T-helper 2 cell (primary cell): Measurements from ENCODE around the gene CYSRT1.

Source experiments
- DNase-seq, 5 experiments: peaks; one replicate each; pipeline versions ENCODE4 v3.0.0 to v3.0.0-alpha.2; 2012 to 2022

CYSRT1 gene

DNA sequence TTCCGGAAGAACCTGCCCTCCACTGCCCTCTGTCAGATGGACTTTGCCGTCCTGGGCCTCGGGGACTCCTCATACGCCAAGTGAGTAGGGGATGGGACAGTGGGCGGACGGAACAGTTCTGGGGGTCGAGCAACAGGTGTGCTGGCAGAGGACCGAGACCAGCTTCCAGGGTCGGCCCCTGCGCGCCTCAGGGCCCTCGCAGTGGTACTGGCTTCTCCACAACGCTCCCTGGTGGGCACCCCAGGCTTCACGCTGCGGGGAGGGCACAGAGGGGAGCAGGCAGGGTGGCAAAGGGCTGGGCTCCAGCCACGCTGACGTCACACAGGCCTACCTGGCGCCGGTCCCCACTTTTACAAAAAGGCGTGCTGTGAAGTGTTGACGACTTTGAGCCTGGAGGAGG, 12.5 kb upstream of the CYSRT1 start:
- DNase-seq = no peak

DNA sequence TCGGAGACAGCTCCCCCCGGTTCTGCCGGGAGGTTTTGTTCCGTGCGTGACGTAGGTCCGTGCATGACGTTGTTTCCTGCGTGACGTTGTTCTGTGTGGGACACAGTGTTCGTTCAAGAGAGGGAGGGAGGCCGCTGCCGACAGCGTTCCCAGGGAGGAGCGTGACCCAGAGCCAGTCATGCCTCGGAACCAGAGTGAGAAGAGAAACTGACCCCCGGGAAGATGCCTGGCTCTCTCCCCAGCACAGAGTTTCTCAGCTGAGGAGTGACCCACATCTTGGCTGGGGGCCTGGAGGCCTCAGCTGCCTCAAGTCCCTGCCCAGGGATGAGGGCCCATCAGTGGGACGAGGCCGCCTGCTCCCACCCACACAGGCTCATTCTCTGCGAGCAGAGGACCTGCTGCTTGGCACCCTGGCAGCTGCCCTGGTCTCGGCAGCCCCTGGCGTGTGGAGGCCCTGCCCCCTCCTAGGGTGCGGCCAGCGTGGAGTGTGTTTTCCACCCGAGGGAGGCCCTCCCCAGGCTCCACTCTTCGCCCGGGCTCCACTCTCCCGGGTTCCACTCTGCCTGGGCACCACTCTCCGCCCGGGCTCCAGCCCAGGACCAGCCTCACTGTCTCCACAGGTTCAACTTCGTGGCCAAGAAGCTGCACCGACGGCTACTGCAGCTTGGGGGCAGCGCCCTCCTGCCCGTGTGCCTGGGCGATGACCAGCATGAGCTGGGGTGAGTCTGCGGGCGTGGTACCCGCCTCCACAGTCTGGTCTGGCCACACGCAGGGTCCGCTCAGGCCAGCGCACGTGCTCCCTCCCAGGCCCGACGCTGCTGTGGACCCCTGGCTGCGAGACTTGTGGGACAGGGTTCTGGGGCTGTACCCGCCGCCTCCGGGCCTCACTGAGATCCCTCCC, 11.6 kb upstream of the CYSRT1 start:
- no peak for DNase-seq

DNA sequence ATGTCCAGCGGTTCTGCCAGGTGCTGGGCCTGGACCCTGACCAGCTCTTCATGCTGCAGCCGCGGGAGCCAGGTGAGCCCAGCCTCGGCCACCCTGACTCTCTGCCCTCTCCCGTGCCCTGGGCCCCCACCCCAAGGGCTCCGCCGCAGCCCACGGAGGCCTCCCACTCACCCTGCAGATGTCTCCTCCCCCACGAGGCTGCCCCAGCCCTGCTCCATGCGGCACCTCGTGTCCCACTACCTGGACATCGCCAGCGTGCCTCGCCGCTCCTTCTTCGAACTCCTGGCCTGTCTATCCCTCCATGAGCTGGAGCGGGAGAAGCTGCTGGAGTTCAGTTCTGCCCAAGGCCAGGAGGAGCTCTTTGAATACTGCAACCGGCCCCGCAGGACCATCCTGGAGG, 10.4 kb upstream of the CYSRT1 start:
- DNase-seq = no peak

DNA sequence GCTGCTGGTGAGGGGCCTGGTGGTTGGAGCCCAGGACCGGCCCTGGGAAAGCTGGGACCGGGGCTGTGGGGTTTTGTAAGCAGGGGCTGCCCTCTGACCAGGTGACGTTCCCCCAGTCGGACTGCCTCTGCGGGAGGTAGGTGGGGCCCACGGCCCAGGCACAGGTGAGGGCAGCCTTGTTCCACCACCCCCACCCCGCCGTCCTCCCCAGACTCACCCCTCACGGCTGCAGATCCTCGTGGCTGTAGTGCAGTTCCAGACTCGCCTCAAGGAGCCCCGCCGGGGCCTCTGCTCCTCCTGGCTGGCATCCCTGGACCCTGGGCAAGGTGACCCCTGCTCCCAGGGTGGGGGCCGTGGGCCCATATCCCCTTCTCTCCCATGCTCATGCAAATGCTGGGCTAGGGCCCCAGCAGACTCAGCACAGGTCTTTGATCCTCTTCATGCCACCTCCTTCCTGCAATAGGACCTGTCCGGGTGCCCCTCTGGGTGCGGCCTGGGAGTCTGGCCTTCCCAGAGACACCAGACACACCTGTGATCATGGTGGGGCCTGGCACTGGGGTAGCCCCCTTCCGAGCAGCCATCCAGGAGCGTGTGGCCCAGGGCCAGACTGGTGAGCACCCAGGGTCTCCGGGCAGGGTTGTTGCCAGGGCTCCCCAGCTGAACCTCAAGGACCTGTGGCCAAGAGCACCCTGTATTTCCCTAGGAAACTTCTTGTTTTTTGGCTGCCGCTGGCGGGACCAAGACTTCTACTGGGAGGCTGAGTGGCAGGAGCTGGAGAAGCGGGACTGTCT, 9.6 kb upstream of the CYSRT1 start:
- DNase-seq = no peak

DNA sequence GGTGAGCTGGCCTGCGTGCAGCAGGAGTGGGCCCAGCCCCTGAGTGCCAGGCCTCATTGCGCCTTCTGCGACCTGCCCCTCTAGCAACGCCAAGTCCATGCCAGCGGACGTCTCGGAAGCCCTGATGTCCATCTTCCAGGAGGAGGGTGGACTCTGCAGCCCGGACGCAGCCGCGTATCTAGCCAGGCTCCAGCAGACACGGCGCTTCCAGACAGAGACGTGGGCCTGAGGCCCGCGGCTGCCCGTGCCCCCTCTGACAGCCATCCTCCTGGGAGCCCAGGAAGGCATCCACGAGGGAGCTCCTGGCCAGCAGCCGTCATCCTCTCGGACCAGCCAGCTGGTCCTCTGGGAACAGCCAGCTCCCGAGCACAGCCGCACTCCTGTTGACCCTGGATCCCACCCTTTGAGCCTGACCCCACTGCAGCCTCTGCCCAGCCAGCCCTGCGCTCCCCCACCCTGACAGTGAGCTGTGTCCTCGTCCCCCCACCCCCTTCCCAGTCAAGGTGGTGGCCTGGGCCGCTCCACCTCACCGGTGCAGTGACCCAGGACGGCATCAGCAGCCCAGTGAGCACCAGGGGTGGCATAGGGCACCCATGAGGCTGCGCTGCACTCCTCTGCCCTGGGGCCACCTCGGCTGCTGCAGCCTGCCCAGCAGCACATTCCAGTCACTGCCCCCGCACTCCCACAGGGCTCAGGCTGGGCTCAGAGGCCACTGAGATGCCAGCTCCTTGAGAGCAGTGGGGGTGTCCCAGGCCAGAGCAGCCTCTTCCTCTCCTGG, 8.6 kb upstream of the CYSRT1 start:
- DNase-seq = no peak

DNA sequence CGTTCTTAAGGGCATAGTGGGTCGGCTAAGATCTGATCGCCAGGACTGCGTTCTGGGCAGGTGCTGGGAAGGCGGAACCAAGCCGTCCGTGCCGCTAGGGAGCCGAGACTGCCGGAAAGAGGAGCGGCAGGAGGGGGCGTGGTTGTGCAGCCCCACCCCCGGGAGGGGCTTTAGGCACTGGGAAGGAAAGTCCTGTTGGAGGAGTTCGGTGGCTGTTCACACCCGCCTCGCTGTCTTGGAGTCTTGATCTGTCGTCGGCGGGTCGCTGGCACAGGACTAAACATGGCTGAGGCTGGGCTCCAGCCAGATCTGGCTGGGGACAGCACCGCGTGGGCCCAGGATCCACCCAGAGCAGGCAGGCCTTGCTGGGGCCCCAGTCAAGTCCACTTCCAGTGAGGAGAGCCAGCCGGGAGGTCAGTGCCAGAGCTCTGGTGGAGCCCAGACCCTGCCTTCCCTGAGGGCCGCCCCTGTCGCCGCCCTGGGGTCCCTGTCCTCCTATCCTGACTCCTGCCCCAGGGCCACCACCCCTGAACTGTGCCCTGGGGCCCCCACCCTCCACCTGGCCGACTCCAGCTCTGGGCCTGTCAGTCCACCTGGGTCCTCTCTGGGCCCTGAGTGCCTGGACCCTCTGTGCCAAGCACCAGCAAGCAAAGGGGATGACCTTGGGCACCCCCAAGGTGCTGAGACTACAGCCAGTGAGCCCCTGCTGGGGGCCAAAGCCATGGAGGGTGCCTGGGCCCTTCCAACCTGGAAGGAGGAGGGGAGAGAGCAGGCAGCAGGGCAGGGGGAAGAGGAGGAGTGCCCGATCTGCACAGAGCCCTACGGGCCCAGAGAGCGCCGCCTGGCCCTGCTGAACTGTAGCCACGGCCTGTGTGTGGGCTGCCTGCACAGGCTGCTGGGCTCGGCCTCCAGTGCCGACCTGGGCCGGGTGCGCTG, 7.4 kb upstream of the CYSRT1 start:
- no peak for DNase-seq

DNA sequence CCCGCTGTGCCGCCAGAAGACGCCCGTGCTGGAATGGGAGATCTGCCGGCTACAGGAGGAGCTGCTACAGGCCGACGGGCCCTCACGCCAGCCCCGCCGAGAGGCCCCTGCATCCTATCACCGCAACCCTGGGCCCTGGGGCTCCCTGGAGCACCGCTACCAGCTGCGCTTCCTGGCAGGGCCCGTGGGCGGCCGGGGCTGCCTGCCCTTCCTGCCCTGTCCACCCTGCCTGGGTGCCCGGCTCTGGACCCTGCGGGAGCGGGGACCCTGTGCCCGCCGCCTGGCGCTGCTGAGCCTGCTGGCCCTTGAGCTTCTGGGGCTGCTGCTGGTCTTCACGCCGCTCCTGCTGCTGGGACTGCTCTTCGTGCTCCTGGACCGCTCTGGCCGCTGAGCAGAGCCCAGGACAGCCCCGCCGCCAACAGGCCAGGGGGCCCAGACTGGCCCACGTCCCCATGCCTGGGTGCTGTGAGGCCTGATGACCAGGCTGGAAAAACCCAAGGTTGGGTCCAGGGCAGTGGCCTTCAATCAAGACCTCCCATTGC, 6.7 kb upstream of the CYSRT1 start:
- DNase-seq = no peak

DNA sequence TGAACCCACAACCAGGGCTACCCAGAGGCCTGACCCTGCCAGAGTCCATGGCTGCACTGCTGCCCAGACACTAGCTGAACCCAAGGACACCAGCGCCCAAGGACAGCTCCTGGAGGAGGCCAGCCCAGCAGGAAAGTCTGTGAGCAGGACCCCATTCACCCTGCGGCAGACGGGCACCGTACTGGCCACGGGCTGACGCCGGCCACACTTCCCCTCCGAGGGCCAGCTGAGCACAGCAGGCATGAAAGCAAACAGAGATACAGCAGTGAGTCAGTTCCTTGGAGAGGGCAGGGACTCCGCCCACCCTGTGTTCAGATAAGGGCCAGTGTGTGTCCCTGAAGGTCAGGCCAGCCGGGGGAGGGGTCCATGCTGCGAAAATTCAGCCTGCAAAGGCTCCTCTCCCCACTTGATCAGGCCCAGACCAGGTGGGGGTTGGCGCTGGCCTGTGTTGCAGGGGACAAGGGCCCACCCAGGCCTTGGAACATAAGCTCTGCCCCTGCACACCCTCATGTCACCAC, 6.2 kb upstream of the CYSRT1 start:
- DNase-seq = no peak

DNA sequence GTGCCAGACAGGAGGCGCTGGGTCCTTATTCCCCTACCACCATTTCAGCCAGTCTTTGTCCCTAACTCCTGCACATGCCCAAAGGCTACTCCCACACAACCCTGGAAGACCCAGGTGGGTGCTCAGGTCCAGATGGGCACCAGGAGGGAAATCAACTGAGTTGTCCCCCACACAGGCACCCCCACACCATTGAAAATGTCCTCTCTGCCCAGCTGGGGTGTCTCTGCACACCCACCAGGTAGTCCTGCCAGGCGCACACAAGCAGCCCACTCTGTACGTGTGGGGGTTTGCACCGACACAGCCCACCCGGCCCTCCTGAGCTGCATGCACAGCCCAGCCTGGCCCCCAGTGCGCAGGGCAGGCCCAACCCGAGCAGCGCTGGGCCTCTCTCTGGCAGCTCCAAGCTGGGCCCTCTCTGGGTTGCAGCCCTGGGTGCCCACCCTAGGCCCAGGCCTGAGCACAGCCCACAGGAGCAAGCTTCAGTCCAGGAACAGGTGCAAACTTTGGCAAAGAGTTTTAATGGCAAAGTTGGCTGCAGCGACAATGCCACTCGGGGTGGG, 5.1 kb upstream of the CYSRT1 start:
- DNase-seq = no peak

DNA sequence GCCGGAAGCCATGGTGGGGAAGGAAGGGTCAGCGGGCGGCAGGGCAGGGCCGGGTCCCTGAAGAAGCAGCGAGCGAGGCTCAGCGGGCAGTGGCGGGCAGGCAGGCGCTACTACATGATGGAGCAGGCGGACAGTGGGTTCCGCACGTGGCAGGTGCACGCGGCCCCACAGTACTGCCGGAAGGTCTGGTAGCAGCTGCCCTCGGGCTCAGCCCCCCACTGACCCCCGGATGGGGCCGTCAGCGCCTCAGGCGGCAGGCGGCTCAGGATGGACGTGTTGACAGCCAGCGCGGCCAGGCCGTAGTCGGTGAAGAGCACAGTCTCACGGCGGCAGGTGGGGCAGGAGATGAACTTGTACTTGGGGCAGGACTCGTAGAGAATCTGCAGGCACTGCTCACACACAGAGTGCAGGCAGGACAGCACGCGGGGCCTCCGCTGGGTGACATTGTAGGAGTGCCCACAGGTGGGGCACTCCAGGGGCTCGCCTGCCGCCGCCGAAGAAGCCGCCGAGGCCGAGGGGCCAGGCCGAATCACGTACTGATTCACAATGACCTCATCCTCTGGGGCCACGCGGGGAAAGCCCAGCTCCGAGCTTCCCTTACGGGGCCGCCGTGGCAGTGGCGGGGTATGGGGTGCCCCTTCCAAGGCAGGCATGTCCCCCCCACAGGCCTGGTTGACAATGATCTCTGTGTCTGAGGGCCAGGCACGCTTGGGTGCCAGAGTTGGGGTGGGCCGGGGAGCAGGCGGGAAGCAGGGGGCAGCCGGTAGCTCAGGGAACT, 4.5 kb upstream of the CYSRT1 start:
- no peak for DNase-seq

DNA sequence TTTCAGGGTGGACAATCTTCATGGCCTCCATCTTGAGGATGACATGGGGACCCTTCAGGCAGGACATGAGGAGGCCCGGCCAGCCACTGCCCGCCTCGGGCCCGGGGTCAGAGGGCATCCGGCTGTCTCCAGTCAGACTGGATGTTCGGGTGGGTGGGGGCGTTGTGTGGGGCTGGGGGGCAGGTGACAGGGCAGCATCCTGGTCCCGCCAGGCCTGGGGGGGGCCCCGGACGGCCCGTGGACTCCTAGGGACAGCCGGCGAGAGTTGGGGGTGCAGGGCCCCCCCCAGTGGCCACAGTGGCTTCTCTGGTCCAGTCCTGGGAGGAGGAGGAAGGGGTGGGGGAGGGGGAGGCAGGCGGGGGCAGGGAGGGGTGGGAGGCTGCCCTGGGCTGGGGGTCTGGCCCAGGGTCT, 3.9 kb upstream of the CYSRT1 start:
- no peak for DNase-seq

DNA sequence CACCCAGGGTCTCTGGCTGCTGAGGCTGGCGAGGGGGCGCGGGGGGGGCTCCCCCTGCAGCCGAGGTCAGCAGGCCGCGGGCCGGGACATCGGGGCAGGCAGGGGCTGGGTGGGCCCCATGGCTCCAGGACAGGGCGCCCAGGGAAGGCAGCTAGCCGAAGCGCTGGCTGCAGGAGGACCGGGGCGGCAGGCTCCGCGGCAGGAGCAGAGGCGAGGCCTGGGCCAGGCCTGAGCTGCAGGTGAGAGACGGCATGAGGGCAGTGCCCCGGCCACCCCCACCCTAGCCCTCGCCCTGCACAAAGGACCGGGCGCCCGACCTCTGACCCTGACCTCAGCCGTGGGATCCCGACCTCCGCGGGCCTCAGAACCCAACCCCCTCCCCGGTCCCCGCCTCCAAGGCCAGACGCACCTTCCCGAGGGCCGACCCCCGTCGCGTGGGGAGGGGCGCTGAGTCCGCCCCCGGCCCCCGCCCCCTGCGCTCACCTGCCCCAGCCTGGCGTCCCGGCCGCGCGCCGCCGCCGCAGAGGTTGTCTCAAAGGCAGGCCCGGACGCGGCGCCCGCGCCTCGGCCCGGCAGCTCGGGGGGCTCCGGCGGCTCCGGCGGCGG, 3.4 kb upstream of the CYSRT1 start:
- peak in 1 of 5 experiments; percentile 49 for DNase-seq

DNA sequence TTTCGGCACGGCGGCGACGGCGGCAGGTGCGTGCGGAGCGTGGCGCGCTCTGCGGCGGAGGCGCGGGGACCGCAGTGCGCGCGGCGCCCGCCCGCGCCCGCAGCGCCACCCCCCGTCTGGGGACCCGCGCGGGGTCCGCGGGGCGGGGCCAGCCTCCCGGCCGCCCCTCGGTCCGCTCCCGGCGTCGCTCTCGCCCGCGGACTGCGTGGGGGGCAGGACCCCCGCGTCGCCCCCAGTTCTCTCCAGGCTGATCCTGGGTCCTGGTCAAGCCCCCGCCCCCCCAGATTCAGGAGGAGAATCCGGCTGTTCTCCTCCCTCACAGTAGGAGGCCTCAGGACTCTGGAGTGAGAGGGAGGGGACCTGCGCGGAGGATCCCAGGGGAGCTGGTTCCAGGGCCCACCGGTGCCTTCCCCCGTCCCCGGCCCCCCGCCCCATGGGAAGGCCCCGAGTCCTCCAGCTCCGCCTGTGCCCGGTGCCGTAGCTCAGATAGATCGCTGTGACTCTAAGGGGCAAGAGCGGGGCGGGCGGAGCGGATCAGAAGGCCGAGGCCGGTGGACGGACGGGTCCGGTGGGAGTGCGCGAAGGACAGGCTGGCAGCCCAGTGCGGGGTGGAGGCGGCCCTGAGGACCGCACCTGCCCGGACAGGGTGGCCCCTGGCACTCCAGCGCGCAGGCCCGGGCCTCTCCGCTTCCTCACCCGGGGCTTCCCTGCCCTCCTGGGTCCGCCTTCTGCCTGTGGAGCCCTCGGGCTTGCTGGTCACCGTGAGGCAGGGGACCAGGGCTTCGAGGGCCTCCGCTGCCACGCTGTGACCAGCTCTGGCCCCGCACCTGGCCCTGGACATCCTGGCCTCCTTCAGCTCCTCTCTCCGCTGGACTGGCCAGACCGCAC, 2.5 kb upstream of the CYSRT1 start, which contains the start of gene RNF208:
RNF208 (minus strand) TSS at position 51 of the 888 bp plus-strand sequence. CDS start 1,028 bp downstream, outside the sequence.
- peak in 1 of 5 experiments; percentile 29 for DNase-seq

DNA sequence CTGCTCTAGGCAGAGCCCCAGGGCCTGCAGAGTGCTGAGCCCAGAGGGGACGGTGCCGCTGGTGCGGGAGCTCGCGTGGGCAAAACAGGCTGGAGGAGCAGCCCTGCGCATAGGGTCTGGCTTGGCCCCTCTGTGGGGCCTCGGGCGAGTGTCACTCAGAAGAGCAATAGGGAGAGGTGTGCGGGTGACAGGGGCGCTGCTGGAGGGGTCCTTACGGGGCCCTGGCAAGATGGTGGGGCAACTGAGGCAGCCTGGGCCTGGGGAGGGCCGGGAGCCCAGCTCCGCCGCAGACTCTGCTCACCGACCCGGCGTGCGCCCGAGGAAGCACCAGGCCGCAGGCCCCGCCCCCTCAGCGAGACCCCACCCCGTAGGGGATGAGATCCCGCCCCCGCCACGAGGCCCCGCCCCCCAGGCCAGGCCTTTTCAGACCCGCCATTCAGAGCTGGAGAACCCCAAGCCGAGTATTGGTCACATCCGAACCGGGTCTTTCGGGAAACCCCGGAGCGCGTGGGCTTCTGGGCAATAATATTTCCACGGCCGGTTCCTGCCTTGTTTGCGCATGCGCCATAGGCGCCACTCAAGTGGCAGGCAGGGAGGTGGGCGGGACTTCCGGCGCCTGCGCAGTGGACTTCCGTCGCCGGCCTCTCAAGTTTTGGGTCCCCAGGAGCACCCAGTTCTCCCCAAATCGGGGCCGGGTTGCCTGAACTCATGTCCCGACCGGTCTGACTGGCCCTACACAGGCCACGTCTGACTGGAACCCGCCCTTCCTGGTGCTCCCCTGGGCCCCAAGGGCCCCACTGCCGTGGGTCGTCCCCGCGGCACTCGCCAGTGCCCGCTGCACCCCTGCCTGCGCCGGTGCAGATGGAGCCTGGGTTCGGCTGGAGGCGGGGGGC, 1.6 kb upstream of the CYSRT1 start:
- DNase-seq = peak; percentile 93 to 98 (median 97)

DNA sequence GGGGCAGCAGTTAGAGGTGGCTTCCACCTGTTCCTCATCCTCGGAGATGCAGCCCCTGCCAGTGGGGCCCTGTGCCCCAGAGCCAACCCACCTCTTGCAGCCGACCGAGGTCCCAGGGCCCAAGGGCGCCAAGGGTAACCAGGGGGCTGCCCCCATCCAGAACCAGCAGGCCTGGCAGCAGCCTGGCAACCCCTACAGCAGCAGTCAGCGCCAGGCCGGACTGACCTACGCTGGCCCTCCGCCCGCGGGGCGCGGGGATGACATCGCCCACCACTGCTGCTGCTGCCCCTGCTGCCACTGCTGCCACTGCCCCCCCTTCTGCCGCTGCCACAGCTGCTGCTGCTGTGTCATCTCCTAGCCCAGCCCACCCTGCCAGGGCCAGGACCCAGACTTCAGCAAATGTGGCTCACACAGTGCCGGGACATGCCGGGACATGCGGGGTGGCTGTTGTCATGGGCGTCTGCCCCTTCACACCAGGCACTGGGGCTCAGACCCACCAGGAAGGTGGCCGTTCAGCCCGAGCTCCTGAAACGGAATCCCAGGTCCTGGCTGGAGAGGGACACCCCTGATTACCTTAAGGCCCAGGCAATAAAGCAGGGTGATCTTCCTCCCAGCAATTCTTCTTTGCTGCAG, 841 bp downstream of the CYSRT1 start:
- DNase-seq = no peak

DNA sequence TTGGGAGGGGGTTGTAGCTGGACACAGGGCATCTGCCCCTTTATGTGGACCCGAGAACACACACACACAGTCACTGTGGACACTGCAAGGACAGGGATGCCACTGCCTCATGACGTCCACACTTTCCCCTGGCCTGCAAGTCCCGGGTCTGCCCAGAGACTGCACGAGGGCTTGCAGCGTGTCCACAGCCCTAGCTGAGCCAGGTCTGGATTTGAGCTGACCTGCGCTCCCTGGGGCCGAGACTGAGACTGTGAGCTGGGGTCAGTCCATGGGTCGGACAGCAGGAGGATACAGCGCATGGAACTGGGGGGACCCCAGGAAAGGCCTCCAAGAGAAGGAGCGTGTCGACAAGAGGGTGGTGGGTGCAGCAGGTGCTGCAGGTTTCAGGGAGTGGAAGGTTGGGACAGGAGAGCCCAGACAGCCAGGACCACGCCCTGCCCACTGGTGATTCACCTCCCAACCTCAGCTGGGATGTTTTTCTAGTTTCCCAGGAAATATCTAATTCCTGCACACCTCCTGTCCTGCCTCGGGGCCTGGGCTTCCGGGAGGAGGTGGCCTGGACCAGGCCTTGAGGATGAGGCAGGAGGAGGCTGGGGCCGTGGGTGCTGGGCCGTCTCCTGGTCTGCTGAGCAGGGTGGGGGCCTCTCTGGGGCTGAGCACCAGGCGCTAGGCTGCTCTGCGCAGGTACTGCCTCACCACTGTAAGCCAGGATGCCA, 1.5 kb downstream of the CYSRT1 start:
- no peak for DNase-seq
